ENCODE measurements around the gene CHL1. TPM values are rescaled to one million over a fixed set of nuclear protein-coding genes. Genes with fewer than 3 reads are reported as not detected.

The CHL1 gene
- total RNA-seq, 1 experiment from 2014 or later, result not detected

DNA sequence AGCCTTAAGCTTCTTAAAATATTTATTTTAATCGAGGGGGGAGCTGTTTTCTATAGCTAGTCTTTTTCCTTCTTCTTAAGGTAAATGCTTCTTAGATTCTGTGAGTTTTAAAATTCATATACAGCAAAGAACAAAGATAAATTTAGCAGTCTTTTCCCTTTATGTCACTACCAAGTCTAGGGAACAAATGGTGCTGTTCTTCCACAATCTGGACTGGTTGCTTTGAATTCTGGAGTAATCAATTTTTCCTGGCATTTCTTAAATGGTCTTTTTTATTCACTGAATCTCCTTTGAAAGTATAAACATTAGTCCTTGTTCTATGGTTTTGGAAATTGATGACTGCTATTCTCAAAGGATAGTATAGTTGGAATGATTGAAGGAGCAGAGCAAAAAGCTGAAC is 82.8 kb downstream of the CHL1 start:
- no peak overlapping the region for H3K4me3 ChIP-seq (ENCODE audit: low read depth, low read length, poor library complexity, severe bottlenecking)
- no peaks in the 10 kb centered on the region for H3K36me3 ChIP-seq (ENCODE audit: insufficient read depth, low read length, poor library complexity, severe bottlenecking)
- H3K4me1 ChIP-seq (ENCODE audit: insufficient read depth, low read length, poor library complexity, severe bottlenecking), result no peaks in the 10 kb centered on the region
- H3K27me3 ChIP-seq (replicated peaks; ENCODE audit: insufficient read depth, low read depth, low read length, poor library complexity), result no peaks in the 10 kb centered on the region
- BruUV-seq (replicated peaks), result no TSS peak
- POLR2A ChIA-PET (ENCODE audit: low non-redundant PET), result no interaction called here
- intact Hi-C loops (cut with micrococcal nuclease; ENCODE audit: unreplicated experiment), result no loop called here
- CTCF ChIA-PET, result no interaction called here
- no peak for DNase-seq (ENCODE audit: low spot score)
- H3K27ac ChIP-seq (ENCODE audit: low read depth, low read length, poor library complexity, severe bottlenecking), result no peak overlapping the region
- H3K9me3 ChIP-seq (ENCODE audit: low read depth, low read length, poor library complexity, severe bottlenecking), result no peaks in the 10 kb centered on the region
- no peak for TF ChIP-seq EZH2 (IDR thresholded peaks at IDR 0.05; ENCODE audit: borderline replicate concordance, low read depth, low read length, poor library complexity, severe bottlenecking)
- TF ChIP-seq, protein P1, sequence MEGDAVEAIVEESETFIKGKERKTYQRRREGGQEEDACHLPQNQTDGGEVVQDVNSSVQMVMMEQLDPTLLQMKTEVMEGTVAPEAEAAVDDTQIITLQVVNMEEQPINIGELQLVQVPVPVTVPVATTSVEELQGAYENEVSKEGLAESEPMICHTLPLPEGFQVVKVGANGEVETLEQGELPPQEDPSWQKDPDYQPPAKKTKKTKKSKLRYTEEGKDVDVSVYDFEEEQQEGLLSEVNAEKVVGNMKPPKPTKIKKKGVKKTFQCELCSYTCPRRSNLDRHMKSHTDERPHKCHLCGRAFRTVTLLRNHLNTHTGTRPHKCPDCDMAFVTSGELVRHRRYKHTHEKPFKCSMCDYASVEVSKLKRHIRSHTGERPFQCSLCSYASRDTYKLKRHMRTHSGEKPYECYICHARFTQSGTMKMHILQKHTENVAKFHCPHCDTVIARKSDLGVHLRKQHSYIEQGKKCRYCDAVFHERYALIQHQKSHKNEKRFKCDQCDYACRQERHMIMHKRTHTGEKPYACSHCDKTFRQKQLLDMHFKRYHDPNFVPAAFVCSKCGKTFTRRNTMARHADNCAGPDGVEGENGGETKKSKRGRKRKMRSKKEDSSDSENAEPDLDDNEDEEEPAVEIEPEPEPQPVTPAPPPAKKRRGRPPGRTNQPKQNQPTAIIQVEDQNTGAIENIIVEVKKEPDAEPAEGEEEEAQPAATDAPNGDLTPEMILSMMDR (conservative IDR thresholded peaks at IDR 0.05; ENCODE audit: low read depth, low read length), result no peak

DNA sequence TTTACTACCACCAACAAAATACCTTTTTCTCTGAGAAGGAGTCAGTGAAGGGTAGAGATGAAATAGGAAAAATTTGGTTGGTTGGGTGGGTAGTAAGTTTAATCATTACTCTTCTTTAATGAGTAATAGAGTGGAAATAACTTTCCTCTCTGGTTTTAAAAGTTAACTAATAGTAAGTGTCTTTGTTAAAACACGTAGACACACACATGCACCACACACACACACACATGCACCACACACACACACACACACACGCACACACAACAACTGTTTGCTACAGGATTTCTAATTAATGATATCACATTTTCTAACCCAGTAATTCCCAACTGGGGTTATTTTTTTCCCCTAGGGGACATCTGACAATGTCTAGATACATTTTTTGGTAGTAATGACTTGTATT is 84.1 kb downstream of the CHL1 start:
- Histone ChIP-seq H3K36me3 (ENCODE audit: insufficient read depth, low read length, poor library complexity, severe bottlenecking) (no peaks in the 10 kb centered on the region), H3K9me3 (ENCODE audit: low read depth, low read length, poor library complexity, severe bottlenecking) (no peaks in the 10 kb centered on the region), H3K4me3 (ENCODE audit: low read depth, low read length, poor library complexity, severe bottlenecking) (no peak overlapping the region), H3K4me1 (ENCODE audit: insufficient read depth, low read length, poor library complexity, severe bottlenecking) (no peaks in the 10 kb centered on the region), H3K27ac (ENCODE audit: low read depth, low read length, poor library complexity, severe bottlenecking) (no peak overlapping the region), H3K27me3 (replicated peaks; ENCODE audit: insufficient read depth, low read depth, low read length, poor library complexity) (no peaks in the 10 kb centered on the region)
- ChIA-PET POLR2A (ENCODE audit: low non-redundant PET) (no interaction called here), CTCF (no interaction called here)
- no TSS peak for BruUV-seq (replicated peaks)
- intact Hi-C loops (cut with micrococcal nuclease; ENCODE audit: unreplicated experiment), result no loop called here
- no peak for TF ChIP-seq EZH2 (IDR thresholded peaks at IDR 0.05; ENCODE audit: borderline replicate concordance, low read depth, low read length, poor library complexity, severe bottlenecking)
- TF ChIP-seq, protein P1 (conservative IDR thresholded peaks at IDR 0.05; ENCODE audit: low read depth, low read length), result no peak
- DNase-seq (ENCODE audit: low spot score), result no peak

DNA sequence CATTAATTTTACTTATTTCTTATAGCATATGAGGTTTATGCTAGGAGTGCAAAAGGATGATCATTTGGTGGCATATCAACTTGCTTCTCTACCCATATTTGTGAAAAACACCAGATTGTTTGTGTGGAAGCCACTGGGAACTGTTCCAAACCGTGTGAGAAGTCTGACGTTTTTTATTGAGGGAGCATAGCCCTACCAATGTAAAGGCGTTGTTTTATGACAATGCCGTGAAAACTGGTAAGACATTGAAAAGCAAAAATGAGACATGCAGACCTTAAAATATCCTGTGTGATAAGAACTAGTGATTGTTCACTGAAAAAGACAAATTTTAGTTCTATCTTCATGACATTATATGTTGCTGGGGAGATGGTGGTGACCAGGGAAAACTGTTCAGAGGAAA is 87.8 kb downstream of the CHL1 start:
- ChIA-PET CTCF (no interaction called here), POLR2A (ENCODE audit: low non-redundant PET) (no interaction called here)
- Histone ChIP-seq H3K36me3 (ENCODE audit: insufficient read depth, low read length, poor library complexity, severe bottlenecking) (no peaks in the 10 kb centered on the region), H3K9me3 (ENCODE audit: low read depth, low read length, poor library complexity, severe bottlenecking) (no peaks in the 10 kb centered on the region), H3K4me1 (ENCODE audit: insufficient read depth, low read length, poor library complexity, severe bottlenecking) (no peaks in the 10 kb centered on the region), H3K27ac (ENCODE audit: low read depth, low read length, poor library complexity, severe bottlenecking) (no peak overlapping the region), H3K27me3 (replicated peaks; ENCODE audit: insufficient read depth, low read depth, low read length, poor library complexity) (no peaks in the 10 kb centered on the region), H3K4me3 (ENCODE audit: low read depth, low read length, poor library complexity, severe bottlenecking) (no peak overlapping the region)
- BruUV-seq (replicated peaks), result no TSS peak
- intact Hi-C loops (cut with micrococcal nuclease; ENCODE audit: unreplicated experiment), result no loop called here
- TF ChIP-seq, protein P1 (conservative IDR thresholded peaks at IDR 0.05; ENCODE audit: low read depth, low read length), result no peak
- TF ChIP-seq EZH2 (IDR thresholded peaks at IDR 0.05; ENCODE audit: borderline replicate concordance, low read depth, low read length, poor library complexity, severe bottlenecking), result no peak
- no peak for DNase-seq (ENCODE audit: low spot score)
